Measurements from ENCODE around the gene LZTR1. TPM values are rescaled to one million over a fixed set of nuclear protein-coding genes. Genes with fewer than 3 reads are reported as not detected.

Gene LZTR1
- total and polyA plus RNA-seq, 10 donors = 21.9 to 76.2 (median 54.2) TPM

GRCh38 chr22:21012446-21013407 lies 30.6 kb downstream of the LZTR1 start:
- peak; percentile 66 for DNase-seq
- H3K27ac ChIP-seq = peak overlapping the region in 3 of 8 donors; percentile 15 to 85 (median 85)
- H3K4me1 ChIP-seq = peaks cover 13 to 37% (median 25%) of the 10 kb centered on the region in 6 donors
- peaks cover 0 to 7% (median 0%) of the 10 kb centered on the region in 6 donors for H3K36me3 ChIP-seq
- no peaks in the 10 kb centered on the region for H3K9me3 ChIP-seq
- intact Hi-C loops (cut with DNase I; ENCODE audit: low total_unique reads) = loop anchor here (10.0 kb wide), 1 partner anchor 48 kb away; the partner anchor contains the start of gene AIFM3
- no peak for TF ChIP-seq POLR2AphosphoS5 (IDR thresholded peaks at IDR 0.05)
- no peak for TF ChIP-seq POLR2A (IDR thresholded peaks at IDR 0.05)
- TF ChIP-seq CTCF (IDR thresholded peaks at IDR 0.05 in 8 of 11, conservative IDR thresholded peaks at IDR 0.05 in 3 of 11) = no peak
- no peak overlapping the region for H3K4me3 ChIP-seq
- peaks cover 0 to 12% (median 0%) of the 10 kb centered on the region in 7 donors for H3K27me3 ChIP-seq (replicated peaks in 1 of 7)
- WGBS, 5 donors = 85 to 90% (median 87%) methylated on average over 13 to 14 of the region's 14 CpGs

- peak overlapping the region; percentile 32 to 74 (median 48) for H3K4me3 ChIP-seq
- intact Hi-C loops (cut with DNase I; ENCODE audit: low total_unique reads) = loop anchor here (10.0 kb wide), 1 partner anchor 49 kb away; the partner anchor contains the start of gene AIFM3
- WGBS, 5 donors = 9 to 56% (median 16%) methylated on average over 5 to 24 of the region's 24 CpGs
- peaks cover 13 to 37% (median 25%) of the 10 kb centered on the region in 6 donors for H3K4me1 ChIP-seq
- H3K36me3 ChIP-seq = peaks cover 0 to 3% (median 0%) of the 10 kb centered on the region in 6 donors
- peaks cover 0 to 12% (median 0%) of the 10 kb centered on the region in 7 donors for H3K27me3 ChIP-seq (replicated peaks in 1 of 7)
- DNase-seq = no peak
- peak overlapping the region; percentile 39 to 85 (median 78) for H3K27ac ChIP-seq
- H3K9me3 ChIP-seq = no peaks in the 10 kb centered on the region
- TF ChIP-seq POLR2A (IDR thresholded peaks at IDR 0.05) = no peak
- no peak for TF ChIP-seq POLR2AphosphoS5 (IDR thresholded peaks at IDR 0.05)
- no peak for TF ChIP-seq CTCF (IDR thresholded peaks at IDR 0.05 in 8 of 11, conservative IDR thresholded peaks at IDR 0.05 in 3 of 11)
Observed at GRCh38 chr22:21013657-21014201, 31.6 kb downstream of the LZTR1 start.

- peak; percentile 59 to 84 (median 79) for TF ChIP-seq POLR2AphosphoS5 (IDR thresholded peaks at IDR 0.05)
- TF ChIP-seq CTCF (IDR thresholded peaks at IDR 0.05 in 8 of 11, conservative IDR thresholded peaks at IDR 0.05 in 3 of 11) = no peak
- Histone ChIP-seq H3K4me3 (peak overlapping the region; percentile 32 to 74 (median 48)), H3K9me3 (no peaks in the 10 kb centered on the region), H3K27me3 (replicated peaks in 1 of 7) (peaks cover 0 to 12% (median 0%) of the 10 kb centered on the region in 7 donors), H3K4me1 (peaks cover 13 to 37% (median 25%) of the 10 kb centered on the region in 6 donors), H3K36me3 (no peaks in the 10 kb centered on the region), H3K27ac (peak overlapping the region in 7 of 8 donors; percentile 61 to 85 (median 80))
- WGBS, 5 donors = 0 to 2% (median 1%) methylated on average over 12 to 40 of the region's 40 CpGs
- DNase-seq = peak; percentile 96
- intact Hi-C loops (cut with DNase I; ENCODE audit: low total_unique reads) = loop anchor here (10.0 kb wide), 1 partner anchor 49 kb away; the partner anchor contains the start of gene AIFM3
Observed at GRCh38 chr22:21014202-21014725, 32.2 kb downstream of the LZTR1 start.

All from spleen (tissue), 11 donors.